SK-N-SH treated with all-trans-retinoic acid at 6 μM for 48 hours (cell line): Measurements from ENCODE around the gene SLC7A7.
"Not testable (repeated sequence)": the region's sequence is repeated elsewhere in the genome, so short reads cannot be mapped to it uniquely, and the experiment has no call there.

ENCODE experiments used
- ATAC-seq: fragments of 200-7000 bp; cut with Tn5 transposase; 3 replicates; pipeline ENCODE4 v1.9.1; 2020; ENCODE audit warnings: mild to moderate bottlenecking, moderate library complexity
- ARNTL ChIP-seq: fragments of 450-650 bp; formaldehyde crosslinking; IDR thresholded peaks from 2 replicates; pipeline ENCODE4 v1.5.0; 2020; ENCODE audit warnings: low read depth, mild to moderate bottlenecking, moderate library complexity, borderline replicate concordance
- BACH2 ChIP-seq: fragments of 250-450 bp; sonication (Bioruptor Pico); IDR thresholded peaks from 2 replicates; pipeline ENCODE4 v1.9.0; 2021; ENCODE audit warnings: mild to moderate bottlenecking, borderline replicate concordance
- ESRRG ChIP-seq: fragments of 250-450 bp; sonication (Bioruptor Pico); IDR thresholded peaks from 2 replicates; pipeline ENCODE4 v1.6.1; 2021; ENCODE audit warnings: mild to moderate bottlenecking
- GLIS3 ChIP-seq: fragments of 250-450 bp; sonication (Bioruptor Pico); IDR thresholded peaks from 2 replicates; pipeline ENCODE4 v1.5.0; 2020; ENCODE audit warnings: mild to moderate bottlenecking, moderate library complexity
- ISL1 ChIP-seq: fragments of 250-450 bp; sonication (Bioruptor Pico); IDR thresholded peaks from 2 replicates; pipeline ENCODE4 v2.1.2; 2022; ENCODE audit warnings: mild to moderate bottlenecking, moderate library complexity
- OSR1 ChIP-seq: fragments of 250-450 bp; sonication (Bioruptor Pico); IDR thresholded peaks from 2 replicates; pipeline ENCODE4 v1.8.0; 2022; ENCODE audit warnings: moderate library complexity, mild to moderate bottlenecking, inconsistent platforms
- ZFP3 ChIP-seq: fragments of 250-450 bp; sonication (Bioruptor Pico); IDR thresholded peaks from 2 replicates; pipeline ENCODE4 v1.5.0; 2020; ENCODE audit warnings: mild to moderate bottlenecking, moderate library complexity
- ZNF565 ChIP-seq: fragments of 450-650 bp; formaldehyde crosslinking; conservative IDR thresholded peaks from 2 replicates; pipeline ENCODE4 v1.5.0; 2020; ENCODE audit warnings: low read depth, mild to moderate bottlenecking, moderate library complexity
- ZNF8 ChIP-seq: fragments of 450-650 bp; formaldehyde crosslinking; IDR thresholded peaks from 2 replicates; pipeline ENCODE4 v1.5.0; 2020; ENCODE audit warnings: mild to moderate bottlenecking, moderate library complexity
- TF ChIP-seq, protein P1 (sequence below): fragments of 250-450 bp; sonication (Bioruptor Pico); IDR thresholded peaks from 2 replicates; pipeline ENCODE4 v1.5.1; 2020; ENCODE audit warnings: low read depth, mild to moderate bottlenecking, moderate library complexity
- TF ChIP-seq, protein P2 (sequence below): fragments of 250-450 bp; sonication (Bioruptor Pico); IDR thresholded peaks from 2 replicates; pipeline ENCODE4 v1.5.1; 2021; ENCODE audit warnings: mild to moderate bottlenecking, moderate library complexity

The SLC7A7 gene

DNA sequence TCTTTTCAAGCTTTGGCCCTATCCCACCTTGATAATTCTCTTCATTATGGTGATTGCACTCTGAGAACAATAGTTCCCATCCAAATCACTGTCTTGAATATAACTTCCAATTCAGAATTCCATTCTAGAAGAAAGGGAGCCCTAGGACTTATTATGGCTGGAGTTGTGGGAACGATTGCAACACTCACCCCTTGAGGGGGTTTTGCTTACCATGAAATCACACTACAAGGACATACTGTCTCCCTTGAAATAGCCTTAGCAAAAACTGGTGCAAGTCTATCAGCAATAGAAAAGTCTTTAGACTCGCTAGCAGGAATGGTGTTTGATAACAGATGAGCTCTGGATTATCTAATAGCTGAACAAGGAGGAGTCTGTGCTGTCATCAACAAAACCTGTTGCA is 80.1 kb downstream of the SLC7A7 start:
- ATAC-seq: no peak
- TF ChIP-seq GLIS3 (CRISPR knock-in tag) (no peak), OSR1 (CRISPR knock-in tag) (no peak)

GRCh38 chr14:22733829-22734228 is 81.4 kb downstream of the SLC7A7 start:
- no peak for ATAC-seq
- TF ChIP-seq OSR1 (CRISPR knock-in tag): no peak
- TF ChIP-seq, protein P1, sequence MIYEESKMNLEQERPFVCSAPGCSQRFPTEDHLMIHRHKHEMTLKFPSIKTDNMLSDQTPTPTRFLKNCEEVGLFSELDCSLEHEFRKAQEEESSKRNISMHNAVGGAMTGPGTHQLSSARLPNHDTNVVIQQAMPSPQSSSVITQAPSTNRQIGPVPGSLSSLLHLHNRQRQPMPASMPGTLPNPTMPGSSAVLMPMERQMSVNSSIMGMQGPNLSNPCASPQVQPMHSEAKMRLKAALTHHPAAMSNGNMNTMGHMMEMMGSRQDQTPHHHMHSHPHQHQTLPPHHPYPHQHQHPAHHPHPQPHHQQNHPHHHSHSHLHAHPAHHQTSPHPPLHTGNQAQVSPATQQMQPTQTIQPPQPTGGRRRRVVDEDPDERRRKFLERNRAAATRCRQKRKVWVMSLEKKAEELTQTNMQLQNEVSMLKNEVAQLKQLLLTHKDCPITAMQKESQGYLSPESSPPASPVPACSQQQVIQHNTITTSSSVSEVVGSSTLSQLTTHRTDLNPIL: no peak
- TF ChIP-seq ISL1: no peak
- TF ChIP-seq, protein P2, sequence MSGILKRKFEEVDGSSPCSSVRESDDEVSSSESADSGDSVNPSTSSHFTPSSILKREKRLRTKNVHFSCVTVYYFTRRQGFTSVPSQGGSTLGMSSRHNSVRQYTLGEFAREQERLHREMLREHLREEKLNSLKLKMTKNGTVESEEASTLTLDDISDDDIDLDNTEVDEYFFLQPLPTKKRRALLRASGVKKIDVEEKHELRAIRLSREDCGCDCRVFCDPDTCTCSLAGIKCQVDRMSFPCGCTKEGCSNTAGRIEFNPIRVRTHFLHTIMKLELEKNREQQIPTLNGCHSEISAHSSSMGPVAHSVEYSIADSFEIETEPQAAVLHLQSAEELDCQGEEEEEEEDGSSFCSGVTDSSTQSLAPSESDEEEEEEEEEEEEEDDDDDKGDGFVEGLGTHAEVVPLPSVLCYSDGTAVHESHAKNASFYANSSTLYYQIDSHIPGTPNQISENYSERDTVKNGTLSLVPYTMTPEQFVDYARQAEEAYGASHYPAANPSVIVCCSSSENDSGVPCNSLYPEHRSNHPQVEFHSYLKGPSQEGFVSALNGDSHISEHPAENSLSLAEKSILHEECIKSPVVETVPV (CRISPR knock-in tag): no peak
- TF ChIP-seq ZNF565 (CRISPR knock-in tag): no peak
- no peak for TF ChIP-seq ESRRG (CRISPR knock-in tag)
- no peak for TF ChIP-seq GLIS3 (CRISPR knock-in tag)
- TF ChIP-seq ARNTL (CRISPR knock-in tag): no peak

DNA sequence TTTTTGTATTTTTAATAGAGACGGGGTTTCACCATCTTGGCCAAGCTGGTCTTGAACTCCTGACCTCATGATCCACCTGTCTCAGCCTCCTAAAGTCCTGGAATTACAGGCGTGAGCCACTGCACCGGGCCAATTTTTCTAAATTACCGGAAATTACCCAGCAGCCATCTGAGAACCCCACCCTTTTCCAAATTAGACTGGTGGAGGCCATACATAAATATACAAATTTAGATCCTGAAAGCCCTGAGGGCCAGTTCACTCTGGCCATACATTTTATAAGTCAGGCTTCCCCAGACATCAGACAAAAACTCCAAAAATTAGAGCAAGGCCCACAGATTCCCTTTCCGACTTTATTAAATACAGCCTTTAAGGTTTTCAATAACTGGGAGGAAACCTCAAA is 83.2 kb downstream of the SLC7A7 start:
- not testable (repeated sequence) for ATAC-seq

DNA sequence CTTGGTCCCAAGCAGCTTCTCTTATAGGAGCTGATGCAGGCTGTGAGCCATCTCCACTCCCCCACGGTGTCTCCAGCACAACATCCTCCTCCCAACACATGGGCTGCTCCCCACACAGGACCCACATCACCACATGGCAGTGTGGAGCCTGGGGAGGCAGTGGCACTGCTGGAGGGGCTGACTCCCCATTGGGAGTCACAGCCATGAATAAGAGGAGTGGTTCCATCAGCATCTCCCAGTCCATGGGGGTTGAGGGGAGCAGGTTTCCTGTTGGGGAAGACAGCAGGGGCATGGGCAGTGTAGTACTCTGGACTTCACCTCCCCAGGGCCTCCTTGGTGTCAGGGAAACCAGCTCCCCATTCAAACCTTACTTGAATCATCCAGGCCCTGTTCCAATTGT is 89.2 kb downstream of the SLC7A7 start:
- TF ChIP-seq ZNF8 (CRISPR knock-in tag): no peak
- no peak for TF ChIP-seq ZNF565 (CRISPR knock-in tag)
- no peak for TF ChIP-seq BACH2 (CRISPR knock-in tag)
- TF ChIP-seq, all 23 proteins: peak for 0
- ATAC-seq: no peak

DNA sequence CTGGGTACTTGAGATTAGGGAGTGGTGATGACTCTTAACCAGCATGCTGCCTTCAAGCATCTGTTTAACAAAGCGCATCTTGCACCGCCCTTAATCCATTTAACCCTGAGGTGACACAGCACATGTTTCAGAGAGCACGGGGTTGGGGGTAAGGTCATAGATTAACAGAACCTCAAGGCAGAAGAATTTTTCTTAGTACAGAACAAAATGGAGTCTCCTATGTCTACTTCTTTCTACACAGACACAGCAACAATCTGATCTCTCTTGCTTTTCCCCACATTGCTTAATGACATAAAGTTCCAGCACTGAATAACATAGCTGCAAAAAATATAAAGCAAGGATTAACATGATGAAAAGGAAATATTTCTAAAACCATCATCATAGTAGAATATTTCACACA is 89.9 kb downstream of the SLC7A7 start:
- not testable (repeated sequence) for ATAC-seq

- ATAC-seq: not testable (repeated sequence)
These were observed 90.4 kb downstream of the SLC7A7 start for GRCh38 chr14:22724847-22725246.

DNA sequence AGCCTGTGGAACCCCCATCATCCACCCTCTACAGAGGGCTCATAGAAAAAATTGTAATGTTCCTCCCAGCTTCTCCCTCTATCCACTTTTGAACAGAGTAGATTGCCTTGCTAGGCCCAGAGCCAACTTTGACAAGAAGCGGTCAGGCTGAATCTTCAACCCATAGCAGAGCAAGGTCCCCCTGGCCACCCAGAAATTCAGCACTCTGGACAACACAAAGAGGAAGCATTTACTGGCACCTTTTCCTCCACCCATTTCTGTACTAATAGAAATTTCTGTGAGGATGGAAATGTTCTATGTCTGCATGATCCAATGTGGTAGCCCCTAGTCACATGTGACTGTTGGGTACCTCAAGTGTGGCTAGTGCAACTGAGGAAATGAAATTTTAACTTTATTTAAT is 91.4 kb downstream of the SLC7A7 start:
- ATAC-seq: no peak
- TF ChIP-seq ZFP3 (CRISPR knock-in tag): no peak
